ENCODE measurements around the gene TREM2. TPM values are rescaled to one million over a fixed set of nuclear protein-coding genes. Genes with fewer than 3 reads are reported as not detected.
"Not testable (repeated sequence)": the region's sequence is repeated elsewhere in the genome, so short reads cannot be mapped to it uniquely, and the experiment has no call there.

The TREM2 gene
- total RNA-seq, 1 experiment from 2014 or later: 0.61 TPM

GRCh38 chr6:41190791-41191190 is 27.9 kb upstream of the TREM2 start:
- no peak for DNase-seq
- H3K27ac ChIP-seq: no peak overlapping the region

GRCh38 chr6:41189967-41190366 is 27.1 kb upstream of the TREM2 start:
- Histone ChIP-seq H3K4me1 (no peaks in the 10 kb centered on the region), H3K36me3 (no peaks in the 10 kb centered on the region), H3K9me3 (replicated peaks) (0 out of 2 replicates have a peak, but pooled peaks cover 3% of the 10 kb centered on the region), H3K27me3 (no peaks in the 10 kb centered on the region), H3K27ac (no peak overlapping the region), H3K4me3 (no peak overlapping the region)
- no peak for DNase-seq

More at GRCh38 chr6:41190791-41191190, 27.9 kb upstream of the TREM2 start:
- no peaks in the 10 kb centered on the region for H3K27me3 ChIP-seq
- H3K36me3 ChIP-seq: no peaks in the 10 kb centered on the region
- H3K4me3 ChIP-seq: no peak overlapping the region
- no peaks in the 10 kb centered on the region for H3K4me1 ChIP-seq
- H3K9me3 ChIP-seq (replicated peaks): 0 out of 2 replicates have a peak, but pooled peaks cover 3% of the 10 kb centered on the region

GRCh38 chr6:41189046-41189445 is 26.1 kb upstream of the TREM2 start:
- H3K4me1 ChIP-seq; H3K4me3 ChIP-seq; DNase-seq; H3K27me3 ChIP-seq; H3K36me3 ChIP-seq; H3K9me3 ChIP-seq (replicated peaks); H3K27ac ChIP-seq: not testable (repeated sequence)

- Histone ChIP-seq H3K36me3 (no peaks in the 10 kb centered on the region), H3K27me3 (no peaks in the 10 kb centered on the region), H3K9me3 (replicated peaks) (0 out of 2 replicates have a peak, but pooled peaks cover 3% of the 10 kb centered on the region), H3K27ac (no peak overlapping the region), H3K4me3 (no peak overlapping the region), H3K4me1 (no peaks in the 10 kb centered on the region)
- DNase-seq: no peak
Measured at GRCh38 chr6:41187924-41188886, 25.3 kb upstream of the TREM2 start.

GRCh38 chr6:41186031-41186562 is 23.2 kb upstream of the TREM2 start:
- Histone ChIP-seq H3K27me3 (no peaks in the 10 kb centered on the region), H3K36me3 (no peaks in the 10 kb centered on the region), H3K27ac (no peak overlapping the region), H3K9me3 (replicated peaks) (0 out of 2 replicates have a peak, but pooled peaks cover 3% of the 10 kb centered on the region), H3K4me3 (no peak overlapping the region), H3K4me1 (no peaks in the 10 kb centered on the region)
- DNase-seq: no peak

GRCh38 chr6:41184761-41185160 is 21.8 kb upstream of the TREM2 start:
- Histone ChIP-seq H3K9me3 (replicated peaks) (no peaks in the 10 kb centered on the region), H3K27ac (no peak overlapping the region), H3K36me3 (no peaks in the 10 kb centered on the region), H3K27me3 (no peaks in the 10 kb centered on the region), H3K4me3 (no peak overlapping the region), H3K4me1 (no peaks in the 10 kb centered on the region)
- no peak for DNase-seq

GRCh38 chr6:41182069-41183034 is 19.4 kb upstream of the TREM2 start:
- no peaks in the 10 kb centered on the region for H3K27me3 ChIP-seq
- H3K36me3 ChIP-seq: no peaks in the 10 kb centered on the region
- no peak overlapping the region for H3K4me3 ChIP-seq
- no peaks in the 10 kb centered on the region for H3K9me3 ChIP-seq (replicated peaks)
- peak; percentile 60 to 73 for DNase-seq
- no peaks in the 10 kb centered on the region for H3K4me1 ChIP-seq
- no peak overlapping the region for H3K27ac ChIP-seq

GRCh38 chr6:41181566-41181965 is 18.6 kb upstream of the TREM2 start:
- H3K27ac ChIP-seq: no peak overlapping the region
- H3K9me3 ChIP-seq (replicated peaks): no peaks in the 10 kb centered on the region
- H3K27me3 ChIP-seq: no peaks in the 10 kb centered on the region
- H3K4me3 ChIP-seq: no peak overlapping the region
- no peaks in the 10 kb centered on the region for H3K36me3 ChIP-seq
- no peaks in the 10 kb centered on the region for H3K4me1 ChIP-seq
- no peak for DNase-seq

- no peaks in the 10 kb centered on the region for H3K4me1 ChIP-seq
- no peak for DNase-seq
- H3K9me3 ChIP-seq (replicated peaks): no peaks in the 10 kb centered on the region
Measured at GRCh38 chr6:41179163-41179562, 16.2 kb upstream of the TREM2 start.

GRCh38 chr6:41177695-41178094 is 14.8 kb upstream of the TREM2 start:
- no peaks in the 10 kb centered on the region for H3K36me3 ChIP-seq
- no peaks in the 10 kb centered on the region for H3K4me1 ChIP-seq
- no peak overlapping the region for H3K27ac ChIP-seq
- no peaks in the 10 kb centered on the region for H3K9me3 ChIP-seq (replicated peaks)
- no peaks in the 10 kb centered on the region for H3K27me3 ChIP-seq
- H3K4me3 ChIP-seq: no peak overlapping the region
- no peak for DNase-seq

More at GRCh38 chr6:41179163-41179562, 16.2 kb upstream of the TREM2 start:
- Histone ChIP-seq H3K4me3 (no peak overlapping the region), H3K36me3 (no peaks in the 10 kb centered on the region), H3K27ac (no peak overlapping the region), H3K27me3 (no peaks in the 10 kb centered on the region)

GRCh38 chr6:41177287-41177686 is 14.4 kb upstream of the TREM2 start:
- no peak overlapping the region for H3K4me3 ChIP-seq
- DNase-seq: no peak
- H3K36me3 ChIP-seq: no peaks in the 10 kb centered on the region
- no peaks in the 10 kb centered on the region for H3K9me3 ChIP-seq (replicated peaks)
- H3K27me3 ChIP-seq: no peaks in the 10 kb centered on the region
- no peak overlapping the region for H3K27ac ChIP-seq
- no peaks in the 10 kb centered on the region for H3K4me1 ChIP-seq

- no peaks in the 10 kb centered on the region for H3K9me3 ChIP-seq (replicated peaks)
- no peaks in the 10 kb centered on the region for H3K27me3 ChIP-seq
- no peak overlapping the region for H3K27ac ChIP-seq
- no peaks in the 10 kb centered on the region for H3K4me1 ChIP-seq
- no peak overlapping the region for H3K4me3 ChIP-seq
- no peak for DNase-seq
- H3K36me3 ChIP-seq: no peaks in the 10 kb centered on the region
Measured at GRCh38 chr6:41176189-41176588, 13.3 kb upstream of the TREM2 start.

GRCh38 chr6:41175084-41175483 is 12.2 kb upstream of the TREM2 start:
- Histone ChIP-seq H3K27ac (no peak overlapping the region), H3K4me3 (no peak overlapping the region), H3K27me3 (no peaks in the 10 kb centered on the region), H3K4me1 (no peaks in the 10 kb centered on the region), H3K36me3 (no peaks in the 10 kb centered on the region), H3K9me3 (replicated peaks) (no peaks in the 10 kb centered on the region)
- DNase-seq: no peak

GRCh38 chr6:41174610-41175009 is 11.7 kb upstream of the TREM2 start:
- Histone ChIP-seq H3K4me3 (no peak overlapping the region), H3K27me3 (no peaks in the 10 kb centered on the region), H3K9me3 (replicated peaks) (no peaks in the 10 kb centered on the region), H3K4me1 (no peaks in the 10 kb centered on the region), H3K27ac (no peak overlapping the region), H3K36me3 (no peaks in the 10 kb centered on the region)
- DNase-seq: no peak

All from SJCRH30 (cell line).